MCF 10A (cell line): ENCODE results near the gene FBXO21. TPM values are rescaled to one million over a fixed set of nuclear protein-coding genes. Genes with fewer than 3 reads are reported as not detected.

Experiments used
- BruUV-seq: library from RNA; stranded (reverse); fragments of 400-500 nt; replicated peaks from 2 replicates; lab custom pipeline; 2021; lab: Mats Ljungman, UMichigan
- CTCF ChIA-PET: fragments of 300-600 bp; sonication (Branson Sonifier 250); formaldehyde crosslinking; extraction: SDS; loops from one replicate; lab custom pipeline; 2021; ENCODE audit warnings: antibody characterized with exemption, inconsistent platforms; lab: Yijun Ruan, JAX
- POLR2A ChIA-PET: fragments of 300-600, 350-650 bp; sonication (Branson Sonifier 250); formaldehyde crosslinking; extraction: SDS; loops from one replicate; lab custom pipeline; 2020; ENCODE audit warnings: antibody characterized with exemption, inconsistent platforms; lab: Yijun Ruan, JAX
- DNase-seq: peaks from one replicate; pipeline ENCODE4 v3.0.0-alpha.2; 2018; ENCODE audit not compliant: unreplicated experiment
- H3K27ac Mint-ChIP-seq: one replicate; pipeline ENCODE4 v1.8.0; 2022; ENCODE audit warnings: mild to moderate bottlenecking, low read depth, mixed read lengths; ENCODE audit not compliant: unreplicated experiment
- H3K27me3 Mint-ChIP-seq: one replicate; pipeline ENCODE4 v1.8.0; 2022; ENCODE audit warnings: mixed read lengths; ENCODE audit not compliant: insufficient read depth, unreplicated experiment
- H3K36me3 Mint-ChIP-seq: one replicate; pipeline ENCODE4 v1.8.0; 2022; ENCODE audit warnings: mild to moderate bottlenecking, moderate library complexity, mixed read lengths; ENCODE audit not compliant: insufficient read depth, unreplicated experiment
- H3K4me1 Mint-ChIP-seq: one replicate; pipeline ENCODE4 v1.8.0; 2022; ENCODE audit warnings: mixed read lengths; ENCODE audit not compliant: insufficient read depth, unreplicated experiment
- H3K4me3 Mint-ChIP-seq: one replicate; pipeline ENCODE4 v1.8.0; 2022; ENCODE audit warnings: mild to moderate bottlenecking, moderate library complexity, mixed read lengths; ENCODE audit not compliant: unreplicated experiment
- H3K9me3 Mint-ChIP-seq: one replicate; pipeline ENCODE4 v1.8.0; 2022; ENCODE audit warnings: mixed read lengths; ENCODE audit not compliant: unreplicated experiment
- CTCF ChIP-seq: fragments of 200-600 bp; IDR thresholded peaks from one replicate; pipeline ENCODE4 v1.8.0; 2022; ENCODE audit warnings: antibody characterized with exemption, mild to moderate bottlenecking; ENCODE audit not compliant: unreplicated experiment
- intact Hi-C: fragments of 100-400 bp; cut with micrococcal nuclease; formaldehyde crosslinking; loops from 2 replicates; pipeline ENCODE4 v1.14.1; 2022
- total RNA-seq: library from RNA; stranded (reverse); gene quantifications from 2 replicates; pipeline ENCODE4 v1.2.3, GENCODE V29; 2022

The FBXO21 gene
- total RNA-seq, 1 experiment from 2014 or later = 33.4 TPM

- no peak for DNase-seq
- intact Hi-C loops = no loop called here
- BruUV-seq = no TSS peak
- no peak overlapping the region for H3K27ac Mint-ChIP-seq
- no peaks in the 10 kb centered on the region for H3K36me3 Mint-ChIP-seq
- peaks cover 11% of the 10 kb centered on the region for H3K9me3 Mint-ChIP-seq
- no peaks in the 10 kb centered on the region for H3K4me1 Mint-ChIP-seq
- POLR2A ChIA-PET = no interaction called here
- H3K4me3 Mint-ChIP-seq = no peak overlapping the region
- H3K27me3 Mint-ChIP-seq = no peaks in the 10 kb centered on the region
- no peak for TF ChIP-seq CTCF
- CTCF ChIA-PET = no interaction called here
Observed at GRCh38 chr12:117125767-117126166, 64.5 kb downstream of the FBXO21 start.

GRCh38 chr12:117125272-117125613 lies 65.0 kb downstream of the FBXO21 start:
- intact Hi-C loops = no loop called here
- Mint-ChIP-seq H3K27ac (no peak overlapping the region), H3K4me1 (no peaks in the 10 kb centered on the region), H3K9me3 (peaks cover 11% of the 10 kb centered on the region), H3K36me3 (no peaks in the 10 kb centered on the region), H3K4me3 (no peak overlapping the region), H3K27me3 (no peaks in the 10 kb centered on the region)
- no peak for TF ChIP-seq CTCF
- ChIA-PET CTCF (interaction anchor here (0.5 kb wide), 1 partner anchor 318 kb away, joined by 3 read pairs; no protein-coding TSS in a partner anchor), POLR2A (no interaction called here)
- no TSS peak for BruUV-seq
- no peak for DNase-seq

- CTCF ChIA-PET = interaction anchor here (0.5 kb wide), 1 partner anchor 318 kb away, joined by 3 read pairs; no protein-coding TSS in a partner anchor
- Mint-ChIP-seq H3K4me1 (no peaks in the 10 kb centered on the region), H3K9me3 (peaks cover 11% of the 10 kb centered on the region), H3K27me3 (no peaks in the 10 kb centered on the region), H3K27ac (no peak overlapping the region), H3K36me3 (no peaks in the 10 kb centered on the region), H3K4me3 (no peak overlapping the region)
- DNase-seq = no peak
- intact Hi-C loops = no loop called here
- no TSS peak for BruUV-seq
- TF ChIP-seq CTCF = no peak
- POLR2A ChIA-PET = no interaction called here
Observed at GRCh38 chr12:117124421-117125271, 65.6 kb downstream of the FBXO21 start.

GRCh38 chr12:117121441-117121840 lies 68.8 kb downstream of the FBXO21 start:
- Mint-ChIP-seq H3K27ac (no peak overlapping the region), H3K36me3 (no peaks in the 10 kb centered on the region), H3K27me3 (no peaks in the 10 kb centered on the region), H3K4me3 (no peak overlapping the region), H3K4me1 (no peaks in the 10 kb centered on the region), H3K9me3 (no peaks in the 10 kb centered on the region)
- ChIA-PET POLR2A (no interaction called here), CTCF (interaction anchor here (0.6 to 1.2 kb wide), 4 partner anchors 8 to 239 kb away, joined by 3 to 6 read pairs (median 4); no protein-coding TSS in a partner anchor)
- DNase-seq = no peak
- no peak for TF ChIP-seq CTCF
- no TSS peak for BruUV-seq
- intact Hi-C loops = no loop called here
